ENCODE measurements around the gene LDB2.

DNA sequence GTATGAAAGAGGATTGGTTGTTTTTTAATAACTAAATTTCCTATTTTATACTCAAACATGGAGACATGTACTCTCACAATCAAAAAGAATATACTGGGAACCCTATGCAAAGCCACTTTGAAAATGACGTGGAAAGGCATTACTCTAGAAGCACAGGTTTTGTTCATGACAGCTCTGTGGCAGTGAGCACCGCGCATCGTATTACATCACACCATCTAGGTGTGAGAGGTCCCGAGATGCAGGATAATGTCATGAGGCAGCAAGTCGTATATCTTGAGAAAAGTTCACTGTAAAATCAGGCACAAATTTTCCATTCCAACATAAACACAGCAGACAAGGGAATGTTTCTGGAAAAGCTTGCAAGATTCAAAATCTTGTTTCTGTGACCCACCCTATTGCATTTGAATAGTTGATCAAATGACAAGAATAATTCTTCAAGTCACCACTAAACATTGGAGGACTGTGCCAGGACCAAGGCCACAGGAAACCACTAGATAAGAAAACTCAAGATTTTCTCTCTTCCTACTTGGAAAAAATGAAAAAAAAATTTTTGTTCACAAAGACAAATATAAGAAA is 127.6 kb downstream of the LDB2 start:
- no peak for TF ChIP-seq POLR2A (IDR thresholded peaks at IDR 0.05; ENCODE audit: low read depth)
- TF ChIP-seq, protein P1, sequence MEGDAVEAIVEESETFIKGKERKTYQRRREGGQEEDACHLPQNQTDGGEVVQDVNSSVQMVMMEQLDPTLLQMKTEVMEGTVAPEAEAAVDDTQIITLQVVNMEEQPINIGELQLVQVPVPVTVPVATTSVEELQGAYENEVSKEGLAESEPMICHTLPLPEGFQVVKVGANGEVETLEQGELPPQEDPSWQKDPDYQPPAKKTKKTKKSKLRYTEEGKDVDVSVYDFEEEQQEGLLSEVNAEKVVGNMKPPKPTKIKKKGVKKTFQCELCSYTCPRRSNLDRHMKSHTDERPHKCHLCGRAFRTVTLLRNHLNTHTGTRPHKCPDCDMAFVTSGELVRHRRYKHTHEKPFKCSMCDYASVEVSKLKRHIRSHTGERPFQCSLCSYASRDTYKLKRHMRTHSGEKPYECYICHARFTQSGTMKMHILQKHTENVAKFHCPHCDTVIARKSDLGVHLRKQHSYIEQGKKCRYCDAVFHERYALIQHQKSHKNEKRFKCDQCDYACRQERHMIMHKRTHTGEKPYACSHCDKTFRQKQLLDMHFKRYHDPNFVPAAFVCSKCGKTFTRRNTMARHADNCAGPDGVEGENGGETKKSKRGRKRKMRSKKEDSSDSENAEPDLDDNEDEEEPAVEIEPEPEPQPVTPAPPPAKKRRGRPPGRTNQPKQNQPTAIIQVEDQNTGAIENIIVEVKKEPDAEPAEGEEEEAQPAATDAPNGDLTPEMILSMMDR (IDR thresholded peaks at IDR 0.05) = no peak
- TF ChIP-seq EP300 (IDR thresholded peaks at IDR 0.05) = no peak
- no peak for TF ChIP-seq POLR2AphosphoS5 (IDR thresholded peaks at IDR 0.05)
